OCI-LY7 (cell line): Measurements from ENCODE around the gene B3GNT5. TPM values are rescaled to one million over a fixed set of nuclear protein-coding genes. Genes with fewer than 3 reads are reported as not detected.

Experiments used
- BruUV-seq: library from RNA; stranded (reverse); fragments of 400-500 nt; replicated peaks from 2 replicates; lab custom pipeline; 2021; lab: Mats Ljungman, UMichigan
- CTCF ChIA-PET: fragments of 300-600 bp; sonication (Branson Sonifier 250); formaldehyde crosslinking; loops from one replicate; lab custom pipeline; 2022; ENCODE audit warnings: antibody characterized with exemption; ENCODE audit not compliant: unreplicated experiment; lab: Charles Lee
- POLR2A ChIA-PET: fragments of 300-600 bp; sonication (Branson Sonifier 250); formaldehyde crosslinking; loops from one replicate; lab custom pipeline; 2022; ENCODE audit warnings: antibody characterized with exemption; lab: Charles Lee
- DNase-seq: peaks from one replicate; pipeline ENCODE4 v3.0.0-alpha.2; 2015; ENCODE audit warnings: low spot score
- H2AFZ ChIP-seq: fragments of 200-600 bp; sonication (generic), shearing (Covaris generic); 2 replicates; pipeline ENCODE4 v1.6.1; 2014; ENCODE audit warnings: mild to moderate bottlenecking, antibody characterized with exemption, low read length, moderate library complexity
- H3K27ac ChIP-seq: fragments of 200-600 bp; sonication (generic); 2 replicates; pipeline ENCODE4 v1.5.1; 2014; ENCODE audit warnings: mixed run types, low read depth, mild to moderate bottlenecking, moderate library complexity, low read length, inconsistent platforms; ENCODE audit not compliant: poor library complexity, severe bottlenecking
- H3K36me3 ChIP-seq: fragments of 200-600 bp; sonication (generic); 2 replicates; pipeline ENCODE4 v1.6.1; 2014; ENCODE audit warnings: mild to moderate bottlenecking, antibody characterized with exemption, low read length, moderate library complexity, mixed read lengths; ENCODE audit not compliant: insufficient read depth
- H3K4me1 ChIP-seq: fragments of 200-600 bp; sonication (generic); 2 replicates; pipeline ENCODE4 v1.5.1; 2014; ENCODE audit warnings: mild to moderate bottlenecking, low read length; ENCODE audit not compliant: insufficient read depth, poor library complexity, severe bottlenecking
- H3K4me2 ChIP-seq: fragments of 200-600 bp; sonication (generic); 2 replicates; pipeline ENCODE4 v1.6.1; 2014; ENCODE audit warnings: mild to moderate bottlenecking, low read length
- H3K4me3 ChIP-seq: fragments of 200-600 bp; sonication (generic); 2 replicates; pipeline ENCODE4 v1.5.1; 2014; ENCODE audit warnings: mild to moderate bottlenecking, low read depth, low read length; ENCODE audit not compliant: poor library complexity, severe bottlenecking
- H3K79me2 ChIP-seq: fragments of 200-600 bp; sonication (generic); 2 replicates; pipeline ENCODE4 v1.6.1; 2016; ENCODE audit warnings: low read depth, mild to moderate bottlenecking, low read length, moderate library complexity, mixed read lengths; ENCODE audit not compliant: insufficient read depth
- H3K9me2 ChIP-seq: fragments of 200-600 bp; sonication (generic); 2 replicates; pipeline ENCODE4 v1.6.1; 2016; ENCODE audit warnings: mild to moderate bottlenecking, low read length, mixed read lengths; ENCODE audit not compliant: insufficient read depth
- H3K9me3 ChIP-seq: fragments of 200-600 bp; sonication (generic); 2 replicates; pipeline ENCODE4 v1.6.1; 2014; ENCODE audit warnings: mild to moderate bottlenecking, mixed run types, low read length, mixed read lengths
- H4K20me1 ChIP-seq: fragments of 200-600 bp; sonication (generic); 2 replicates; pipeline ENCODE4 v1.6.1; 2014; ENCODE audit warnings: mild to moderate bottlenecking, antibody characterized with exemption, low read length, moderate library complexity, mixed read lengths; ENCODE audit not compliant: insufficient read depth
- CTCF ChIP-seq: fragments of 200-600 bp; sonication (generic); conservative IDR thresholded peaks from 2 replicates; pipeline ENCODE4 v1.5.1; 2014; ENCODE audit warnings: mild to moderate bottlenecking, antibody characterized with exemption, low read length, moderate library complexity, mixed read lengths
- EZH2phosphoT487 ChIP-seq: fragments of 200-600 bp; sonication (generic); IDR thresholded peaks from 2 replicates; pipeline ENCODE4 v1.6.1; 2018; ENCODE audit warnings: low read depth, borderline replicate concordance, mild to moderate bottlenecking, mixed run types, antibody characterized with exemption, low read length, moderate library complexity, mixed read lengths
- intact Hi-C: fragments of 100-400 bp; cut with micrococcal nuclease; formaldehyde crosslinking; loops from one replicate; pipeline ENCODE4 v1.10.0; 2022; ENCODE audit not compliant: unreplicated experiment
- total RNA-seq, 2 experiments: library from RNA; depleted of rRNA in 1 of 2; stranded (reverse); fragments of >200 nt in 1 of 2; shearing (Covaris generic) in 1 of 2; gene quantifications; 2 replicates each; pipeline ENCODE4 v1.2.3, GENCODE V29; 2014 to 2022

The B3GNT5 gene
- total RNA-seq, 2 experiments from 2014 or later, result 0.11 TPM; not detected in 1

GRCh38 chr3:183230826-183231225, 22.2 kb upstream of the B3GNT5 start:
- no peak for TF ChIP-seq EZH2phosphoT487
- no peak for TF ChIP-seq CTCF
- CTCF ChIA-PET, result no interaction called here
- intact Hi-C loops, result no loop called here
- Histone ChIP-seq H3K4me1 (no peaks in the 10 kb centered on the region), H3K9me2 (no peaks in the 10 kb centered on the region), H4K20me1 (no peaks in the 10 kb centered on the region), H3K79me2 (no peaks in the 10 kb centered on the region), H3K4me2 (no peak overlapping the region), H3K4me3 (no peak overlapping the region), H2AFZ (no peak overlapping the region), H3K27ac (no peak overlapping the region), H3K9me3 (no peaks in the 10 kb centered on the region), H3K36me3 (no peaks in the 10 kb centered on the region)
- POLR2A ChIA-PET, result no interaction called here
- no TSS peak for BruUV-seq
- no peak for DNase-seq

- no peaks in the 10 kb centered on the region for H3K4me1 ChIP-seq
- H3K4me3 ChIP-seq, result no peak overlapping the region
- no peak overlapping the region for H3K27ac ChIP-seq
- H3K9me3 ChIP-seq, result no peaks in the 10 kb centered on the region
- H3K9me2 ChIP-seq, result no peaks in the 10 kb centered on the region
- H3K36me3 ChIP-seq, result no peaks in the 10 kb centered on the region
- no peak for TF ChIP-seq CTCF
- no peak overlapping the region for H3K4me2 ChIP-seq
- no peaks in the 10 kb centered on the region for H4K20me1 ChIP-seq
- H3K79me2 ChIP-seq, result no peaks in the 10 kb centered on the region
- H2AFZ ChIP-seq, result 0 out of 2 replicates have a peak overlapping the region, but pooled peaks have one; percentile 7
- intact Hi-C loops, result no loop called here
- ChIA-PET POLR2A (no interaction called here), CTCF (no interaction called here)
- no peak for DNase-seq
- BruUV-seq, result no TSS peak
Measured at GRCh38 chr3:183233966-183234365, 19.1 kb upstream of the B3GNT5 start.

- CTCF ChIA-PET, result no interaction called here
Measured at GRCh38 chr3:183239046-183239445, 14.0 kb upstream of the B3GNT5 start.

More at GRCh38 chr3:183239046-183239445, 14.0 kb upstream of the B3GNT5 start:
- no peaks in the 10 kb centered on the region for H3K79me2 ChIP-seq
- intact Hi-C loops, result no loop called here
- no peak overlapping the region for H3K4me2 ChIP-seq
- no peak for DNase-seq
- no peak overlapping the region for H3K27ac ChIP-seq
- no peaks in the 10 kb centered on the region for H3K9me2 ChIP-seq
- peaks cover 12% of the 10 kb centered on the region for H3K9me3 ChIP-seq
- BruUV-seq, result no TSS peak
- no peak overlapping the region for H2AFZ ChIP-seq
- no peaks in the 10 kb centered on the region for H3K4me1 ChIP-seq
- H3K4me3 ChIP-seq, result no peak overlapping the region
- no peak for TF ChIP-seq EZH2phosphoT487
- TF ChIP-seq CTCF, result no peak
- H3K36me3 ChIP-seq, result no peaks in the 10 kb centered on the region
- H4K20me1 ChIP-seq, result no peaks in the 10 kb centered on the region
- POLR2A ChIA-PET, result interaction anchor here (0.6 kb wide), 2 partner anchors 46 to 77 kb away, joined by 3 to 4 read pairs; no protein-coding TSS in a partner anchor
